Vagina (tissue), 2 donors: ENCODE data around the gene SUPT3H. TPM values are rescaled to one million over a fixed set of nuclear protein-coding genes. Genes with fewer than 3 reads are reported as not detected.

Source experiments
- DNase-seq, 2 donors: peaks; one replicate each; pipeline ENCODE4 v3.0.0-alpha.2; 2017; ENCODE audit errors: extremely low spot score in 2 of 2
- H3K27ac ChIP-seq: fragments of 200-600 bp; sonication (generic); one replicate; pipeline ENCODE4 v1.5.1; 2019
- H3K27me3 ChIP-seq: fragments of 200-600 bp; sonication (generic); one replicate; pipeline ENCODE4 v1.5.1; 2019
- H3K36me3 ChIP-seq, 2 donors: fragments of 200-600 bp; sonication (generic); one replicate each; pipeline ENCODE4 v1.5.1; 2017 to 2019
- H3K4me1 ChIP-seq: fragments of 200-600 bp; sonication (generic); one replicate; pipeline ENCODE4 v1.5.1; 2019
- H3K4me3 ChIP-seq, 2 donors: fragments of 200-600 bp; sonication (generic); 1 replicate in 1 of 2; 2 replicates in 1 of 2; pipeline ENCODE4 v1.5.1; 2016 to 2019
- H3K9me3 ChIP-seq: fragments of 200-600 bp; sonication (generic); one replicate; pipeline ENCODE4 v1.5.1; 2019
- CTCF ChIP-seq, 3 experiments: fragments of 450-650 bp in 2 of 3; fragments of 200-600 bp in 1 of 3; sonication (generic) in 1 of 3; IDR thresholded peaks; one replicate each; pipeline ENCODE4 v1.5.1; 2017 to 2019; ENCODE audit warnings: antibody characterized with exemption in 3 of 3, mild to moderate bottlenecking in 2 of 3, moderate library complexity in 2 of 3
- POLR2A ChIP-seq, 2 donors: fragments of 450-650 bp; IDR thresholded peaks; one replicate each; pipeline ENCODE4 v1.6.1; 2017; ENCODE audit warnings: antibody characterized with exemption in 2 of 2, mild to moderate bottlenecking in 2 of 2, moderate library complexity in 2 of 2
- POLR2AphosphoS5 ChIP-seq, 2 donors: sonication (generic); formaldehyde crosslinking; IDR thresholded peaks; one replicate each; pipeline ENCODE4 v1.9.0; 2017; ENCODE audit warnings: antibody characterized with exemption in 2 of 2, mild to moderate bottlenecking in 2 of 2, low read depth in 1 of 2; ENCODE audit not compliant: insufficient read depth in 1 of 2
- intact Hi-C: fragments of 100-400 bp; cut with DNase I; formaldehyde crosslinking; loops from one replicate; pipeline ENCODE4 v1.15.1; 2023
- total RNA-seq: library from RNA; depleted of rRNA; stranded (reverse); fragments of >200 nt; gene quantifications from one replicate; pipeline ENCODE4 v1.2.3, GENCODE V29; 2016

SUPT3H gene
- total RNA-seq, result 4.2 TPM

DNA sequence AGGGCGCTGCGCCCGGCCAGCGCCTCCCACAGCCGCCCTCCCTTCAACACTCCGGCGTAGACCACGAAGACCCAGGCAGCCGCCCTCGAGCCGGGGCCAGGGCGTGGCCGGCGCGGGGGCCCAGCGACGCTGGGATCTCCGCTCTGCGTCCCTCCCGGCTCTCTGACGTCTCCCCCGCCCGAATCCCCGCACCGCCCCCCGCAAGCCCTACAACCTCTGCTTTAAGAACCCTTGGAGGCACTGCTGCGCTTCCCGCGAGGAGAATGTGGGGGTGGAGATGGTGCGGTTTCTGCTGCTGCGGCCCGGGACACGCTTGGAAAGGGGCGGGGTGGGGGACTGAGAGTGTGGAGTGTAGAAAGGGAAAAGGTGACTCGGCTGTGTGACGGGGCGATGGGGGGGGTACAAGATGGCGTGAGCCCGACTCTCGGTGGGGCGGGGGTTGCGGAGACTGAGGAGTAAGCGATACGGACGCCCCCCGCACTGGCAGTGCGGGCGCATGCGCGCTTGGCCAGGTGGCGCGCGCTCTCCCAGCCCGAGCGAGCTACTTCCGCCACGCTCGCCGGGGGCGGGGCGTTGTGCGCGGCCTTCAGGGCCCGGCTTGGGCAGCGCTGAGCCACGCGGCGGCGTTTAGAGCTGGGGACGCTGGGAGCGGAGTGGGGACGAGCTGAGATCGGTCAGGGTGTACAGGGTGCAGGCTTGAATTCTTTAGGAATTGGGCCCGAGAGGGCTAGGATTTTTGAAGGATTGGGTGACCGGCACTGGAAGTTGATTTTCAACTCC is at the start of gene SUPT3H:
Gene SUPT3H (minus strand): TSS at position 381 of the 780 bp plus-strand sequence.
- peaks cover 16% of the 10 kb centered on the region for H3K4me1 ChIP-seq
- intact Hi-C loops, result no loop called here

DNA sequence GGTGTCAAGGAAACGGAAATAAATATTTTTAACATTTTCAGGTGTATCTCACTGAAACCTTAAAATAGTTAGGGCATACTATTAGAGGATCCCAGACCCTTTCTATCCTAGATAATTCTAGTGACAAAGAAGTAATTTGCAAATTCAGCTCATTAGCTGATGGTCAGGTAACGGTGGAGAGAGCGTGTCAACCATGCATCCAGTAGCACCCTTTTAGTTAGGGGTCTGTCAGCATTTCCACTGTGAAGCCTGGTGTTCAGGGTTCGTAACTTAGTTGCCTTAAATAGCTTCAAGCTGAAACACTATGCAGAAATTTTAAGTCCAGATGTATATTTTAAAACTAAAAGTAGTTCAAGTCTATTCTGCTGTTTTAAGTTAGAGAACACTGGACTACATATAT is 48.5 kb upstream of the SUPT3H start:
- no peaks in the 10 kb centered on the region for H3K36me3 ChIP-seq
- H3K4me1 ChIP-seq, result peaks cover 22% of the 10 kb centered on the region
- no peak overlapping the region for H3K4me3 ChIP-seq
- no peak for TF ChIP-seq CTCF (IDR thresholded peaks at IDR 0.05)
- no peak for TF ChIP-seq POLR2A (IDR thresholded peaks at IDR 0.05)
- no peak for TF ChIP-seq POLR2AphosphoS5 (IDR thresholded peaks at IDR 0.05; ENCODE audit: insufficient read depth in 1 of 2, low read depth in 1 of 2)
- intact Hi-C loops, result no loop called here
- H3K27me3 ChIP-seq, result no peaks in the 10 kb centered on the region
- no peaks in the 10 kb centered on the region for H3K9me3 ChIP-seq
- H3K27ac ChIP-seq, result no peak overlapping the region
- no peak for DNase-seq

More for the DNA sequence above, at the start of gene SUPT3H:
- peak in 1 of 2 donors; percentile 82 for TF ChIP-seq POLR2AphosphoS5 (IDR thresholded peaks at IDR 0.05; ENCODE audit: insufficient read depth in 1 of 2, low read depth in 1 of 2)
- peak in 1 of 2 donors; percentile 69 for TF ChIP-seq POLR2A (IDR thresholded peaks at IDR 0.05)
- no peak for TF ChIP-seq CTCF (IDR thresholded peaks at IDR 0.05)
- H3K36me3 ChIP-seq, result no peaks in the 10 kb centered on the region
- peak in 1 of 2 donors; percentile 92 for DNase-seq
- H3K27ac ChIP-seq, result peak within 1 kb of the TSS; percentile 94
- no peaks in the 10 kb centered on the region for H3K9me3 ChIP-seq
- no peaks in the 10 kb centered on the region for H3K27me3 ChIP-seq
- H3K4me3 ChIP-seq, result peak within 1 kb of the TSS; percentile 71 to 81

GRCh38 chr6:45424451-45424861 is 46.7 kb upstream of the SUPT3H start:
- H3K9me3 ChIP-seq, result no peaks in the 10 kb centered on the region
- H3K27me3 ChIP-seq, result no peaks in the 10 kb centered on the region
- intact Hi-C loops, result no loop called here
- H3K4me3 ChIP-seq, result peak overlapping the region; percentile 69 to 75
- H3K36me3 ChIP-seq, result no peaks in the 10 kb centered on the region
- peaks cover 40% of the 10 kb centered on the region for H3K4me1 ChIP-seq
- no peak for DNase-seq
- H3K27ac ChIP-seq, result peak overlapping the region; percentile 88
- TF ChIP-seq POLR2AphosphoS5 (IDR thresholded peaks at IDR 0.05; ENCODE audit: insufficient read depth in 1 of 2, low read depth in 1 of 2) (no peak), CTCF (IDR thresholded peaks at IDR 0.05) (no peak), POLR2A (IDR thresholded peaks at IDR 0.05) (no peak)

DNA sequence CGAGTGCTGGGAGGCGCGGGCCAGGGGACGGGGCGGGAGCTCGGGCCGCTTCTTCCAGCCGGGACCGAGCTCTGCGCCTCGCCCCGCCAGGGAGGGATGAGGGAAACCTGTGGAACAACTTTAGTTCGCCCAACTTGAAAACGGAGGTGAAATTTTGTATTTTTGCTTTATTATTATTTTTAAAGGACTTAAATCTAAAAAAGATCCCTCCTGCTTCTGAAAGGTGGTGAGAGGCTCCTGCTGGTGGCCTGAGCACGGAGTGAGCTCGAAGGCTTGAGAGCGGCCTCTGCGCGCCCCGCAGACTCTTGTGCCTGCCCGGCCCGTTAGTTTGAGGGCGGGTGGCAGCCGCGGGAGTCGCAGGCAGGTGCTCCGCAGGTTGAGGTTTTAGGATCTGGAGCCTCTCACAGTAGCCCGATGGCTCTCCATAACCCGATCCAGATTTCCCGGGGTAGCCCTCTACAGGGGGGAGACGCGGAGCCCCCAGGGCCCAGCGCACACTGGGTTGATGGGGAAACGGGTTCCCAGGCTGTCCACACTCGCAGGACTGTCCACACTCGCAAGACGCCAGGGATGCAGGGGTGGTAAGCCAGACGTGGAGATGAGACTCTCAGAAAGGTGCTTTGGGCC is 46.2 kb upstream of the SUPT3H start:
- H3K27me3 ChIP-seq, result no peaks in the 10 kb centered on the region
- no peak for DNase-seq
- TF ChIP-seq CTCF (IDR thresholded peaks at IDR 0.05) (no peak), POLR2A (IDR thresholded peaks at IDR 0.05) (no peak), POLR2AphosphoS5 (IDR thresholded peaks at IDR 0.05; ENCODE audit: insufficient read depth in 1 of 2, low read depth in 1 of 2) (no peak)
- peaks cover 43% of the 10 kb centered on the region for H3K4me1 ChIP-seq
- intact Hi-C loops, result no loop called here
- no peaks in the 10 kb centered on the region for H3K9me3 ChIP-seq
- no peaks in the 10 kb centered on the region for H3K36me3 ChIP-seq
- peak overlapping the region; percentile 69 to 75 for H3K4me3 ChIP-seq
- H3K27ac ChIP-seq, result peak overlapping the region; percentile 88
